Measurements from ENCODE around the gene TMEM207.

DNA sequence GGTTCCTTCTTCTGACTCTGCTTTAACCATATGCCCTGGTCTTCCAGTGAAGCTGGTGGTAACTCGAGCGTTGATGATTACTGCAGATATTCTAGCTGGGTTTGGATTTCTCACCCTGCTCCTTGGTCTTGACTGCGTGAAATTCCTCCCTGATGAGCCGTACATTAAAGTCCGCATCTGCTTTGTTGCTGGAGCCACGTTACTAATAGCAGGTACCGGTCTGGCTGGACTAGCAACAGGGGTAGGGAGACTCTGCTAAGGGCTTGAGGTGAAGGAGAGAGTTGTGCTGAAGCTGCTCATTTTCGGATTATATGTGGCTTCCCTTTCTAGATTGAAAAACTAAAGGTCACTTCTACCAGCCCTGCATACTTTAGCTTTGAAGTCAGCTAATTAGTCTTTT, 45.0 kb downstream of the TMEM207 start:
- TF ChIP-seq POLR2A (IDR thresholded peaks at IDR 0.05; ENCODE audit: low read length) (no peak), GATA1 (IDR thresholded peaks at IDR 0.05; ENCODE audit: low read depth, low read length) (no peak)

Data from erythroblast (primary cell).